HEK293 (cell line): ENCODE measurements around the gene MTCL1.

ENCODE experiments used
- CTCF ChIA-PET: fragments of 350-600 bp; formaldehyde crosslinking; extraction: SDS; loops from one replicate; lab custom pipeline; 2021; ENCODE audit warnings: antibody characterized with exemption; lab: Yijun Ruan, JAX
- POLR2A ChIA-PET: fragments of 300-600 bp; formaldehyde crosslinking; extraction: SDS; loops from one replicate; lab custom pipeline; 2020; ENCODE audit warnings: antibody characterized with exemption, inconsistent platforms; lab: Yijun Ruan, JAX
- H3K27ac ChIP-seq: fragments of 200-500 bp; sonication (Bioruptor generic); 2 replicates; pipeline ENCODE4 v1.5.1; 2014; ENCODE audit warnings: low read depth, low read length, control low read depth, inconsistent platforms; ENCODE audit errors: extremely low read depth
- H3K36me3 ChIP-seq, 2 experiments: fragments of 200-500 bp in 1 of 2; sonication (Bioruptor generic) in 1 of 2; 1 replicate in 1 of 2; 2 replicates in 1 of 2; pipeline ENCODE4 v1.5.1; 2014 to 2017; ENCODE audit warnings: inconsistent platforms in 2 of 2, low read length in 2 of 2; ENCODE audit not compliant: control insufficient read depth in 2 of 2, insufficient read depth in 1 of 2
- H3K4me1 ChIP-seq: fragments of 200-500 bp; sonication (Bioruptor generic); 2 replicates; pipeline ENCODE4 v1.5.1; 2014; ENCODE audit warnings: mild to moderate bottlenecking, low read length, inconsistent platforms; ENCODE audit not compliant: control insufficient read depth, insufficient read depth
- H3K4me3 ChIP-seq: 2 replicates; pipeline ENCODE4 v1.5.1; 2011; ENCODE audit warnings: low read depth, mild to moderate bottlenecking, control low read depth, low read length, moderate library complexity
- H3K9me3 ChIP-seq: fragments of 200-500 bp; sonication (Bioruptor generic); 2 replicates; pipeline ENCODE4 v1.5.1; 2014; ENCODE audit warnings: low read depth, low read length, inconsistent platforms; ENCODE audit not compliant: control insufficient read depth, insufficient read depth
- PRDM1 ChIP-seq: fragments of 450-650 bp; formaldehyde crosslinking; IDR thresholded peaks from 2 replicates; pipeline ENCODE4; 2016; ENCODE audit warnings: missing biosample characterization, missing genetic modification characterization
- REST ChIP-seq: fragments of 450-650 bp; formaldehyde crosslinking; IDR thresholded peaks from 2 replicates; pipeline ENCODE4 v1.5.1; 2016; ENCODE audit warnings: missing biosample characterization, missing genetic modification characterization
- ZBTB26 ChIP-seq: fragments of 450-650 bp; formaldehyde crosslinking; optimal IDR thresholded peaks from 2 replicates; pipeline ENCODE3; 2016; ENCODE audit warnings: missing biosample characterization, mild to moderate bottlenecking, missing genetic modification characterization
- ZBTB7A ChIP-seq: fragments of 450-650 bp; formaldehyde crosslinking; IDR thresholded peaks from 2 replicates; pipeline ENCODE4 v1.5.1; 2016; ENCODE audit warnings: low read depth, missing biosample characterization, missing genetic modification characterization
- ZNF146 ChIP-seq: fragments of 450-650 bp; formaldehyde crosslinking; IDR thresholded peaks from 2 replicates; pipeline ENCODE4 v1.5.1; 2016; ENCODE audit warnings: missing biosample characterization, missing genetic modification characterization
- ZNF426 ChIP-seq: fragments of 450-650 bp; formaldehyde crosslinking; IDR thresholded peaks from 2 replicates; pipeline ENCODE4 v1.5.1; 2017; ENCODE audit warnings: missing biosample characterization, missing genetic modification characterization, mild to moderate bottlenecking, inconsistent platforms, moderate library complexity
- ZNF529 ChIP-seq: fragments of 450-650 bp; formaldehyde crosslinking; IDR thresholded peaks from 2 replicates; pipeline ENCODE4 v1.5.1; 2017; ENCODE audit warnings: missing genetic modification characterization, missing biosample characterization; ENCODE audit not compliant: insufficient replicate concordance
- ZNF558 ChIP-seq: fragments of 450-650 bp; formaldehyde crosslinking; IDR thresholded peaks from 2 replicates; pipeline ENCODE4 v1.5.1; 2016; ENCODE audit warnings: missing biosample characterization, missing genetic modification characterization
- ZNF585B ChIP-seq: fragments of 450-650 bp; formaldehyde crosslinking; IDR thresholded peaks from 2 replicates; pipeline ENCODE4 v1.5.1; 2016; ENCODE audit warnings: missing biosample characterization, missing genetic modification characterization
- ZNF623 ChIP-seq: fragments of 450-650 bp; formaldehyde crosslinking; IDR thresholded peaks from 2 replicates; pipeline ENCODE4 v1.5.1; 2016; ENCODE audit warnings: missing biosample characterization, missing genetic modification characterization
- ZSCAN4 ChIP-seq: fragments of 450-650 bp; formaldehyde crosslinking; IDR thresholded peaks from 2 replicates; pipeline ENCODE4 v1.5.1; 2017; ENCODE audit warnings: missing biosample characterization, missing genetic modification characterization
- TF ChIP-seq, protein P1 (sequence below): fragments of 450-650 bp; formaldehyde crosslinking; IDR thresholded peaks from 2 replicates; pipeline ENCODE4 v1.5.1; 2016; ENCODE audit warnings: missing biosample characterization, missing genetic modification characterization, low read depth
- TF ChIP-seq, protein P2 (sequence below): fragments of 450-650 bp; formaldehyde crosslinking; IDR thresholded peaks from 2 replicates; pipeline ENCODE4 v1.5.1; 2016; ENCODE audit warnings: missing biosample characterization, missing genetic modification characterization, low read depth
- TF ChIP-seq, protein P3 (sequence below): fragments of 450-650 bp; formaldehyde crosslinking; IDR thresholded peaks from 2 replicates; pipeline ENCODE4 v1.5.1; 2016; ENCODE audit warnings: missing biosample characterization, missing genetic modification characterization
- TF ChIP-seq, protein P4 (sequence below): fragments of 450-650 bp; formaldehyde crosslinking; IDR thresholded peaks from 2 replicates; pipeline ENCODE4 v1.5.1; 2016; ENCODE audit warnings: missing biosample characterization, missing genetic modification characterization
- TF ChIP-seq, protein P5 (sequence below): fragments of 450-650 bp; formaldehyde crosslinking; IDR thresholded peaks from 2 replicates; pipeline ENCODE4; 2016; ENCODE audit warnings: missing biosample characterization, missing genetic modification characterization

Gene MTCL1

GRCh38 chr18:8688216-8688800 is 17.0 kb upstream of the MTCL1 start (continued):
- TF ChIP-seq, protein P1, sequence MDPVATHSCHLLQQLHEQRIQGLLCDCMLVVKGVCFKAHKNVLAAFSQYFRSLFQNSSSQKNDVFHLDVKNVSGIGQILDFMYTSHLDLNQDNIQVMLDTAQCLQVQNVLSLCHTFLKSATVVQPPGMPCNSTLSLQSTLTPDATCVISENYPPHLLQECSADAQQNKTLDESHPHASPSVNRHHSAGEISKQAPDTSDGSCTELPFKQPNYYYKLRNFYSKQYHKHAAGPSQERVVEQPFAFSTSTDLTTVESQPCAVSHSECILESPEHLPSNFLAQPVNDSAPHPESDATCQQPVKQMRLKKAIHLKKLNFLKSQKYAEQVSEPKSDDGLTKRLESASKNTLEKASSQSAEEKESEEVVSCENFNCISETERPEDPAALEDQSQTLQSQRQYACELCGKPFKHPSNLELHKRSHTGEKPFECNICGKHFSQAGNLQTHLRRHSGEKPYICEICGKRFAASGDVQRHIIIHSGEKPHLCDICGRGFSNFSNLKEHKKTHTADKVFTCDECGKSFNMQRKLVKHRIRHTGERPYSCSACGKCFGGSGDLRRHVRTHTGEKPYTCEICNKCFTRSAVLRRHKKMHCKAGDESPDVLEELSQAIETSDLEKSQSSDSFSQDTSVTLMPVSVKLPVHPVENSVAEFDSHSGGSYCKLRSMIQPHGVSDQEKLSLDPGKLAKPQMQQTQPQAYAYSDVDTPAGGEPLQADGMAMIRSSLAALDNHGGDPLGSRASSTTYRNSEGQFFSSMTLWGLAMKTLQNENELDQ (tag by site-specific recombination) = no peak

DNA sequence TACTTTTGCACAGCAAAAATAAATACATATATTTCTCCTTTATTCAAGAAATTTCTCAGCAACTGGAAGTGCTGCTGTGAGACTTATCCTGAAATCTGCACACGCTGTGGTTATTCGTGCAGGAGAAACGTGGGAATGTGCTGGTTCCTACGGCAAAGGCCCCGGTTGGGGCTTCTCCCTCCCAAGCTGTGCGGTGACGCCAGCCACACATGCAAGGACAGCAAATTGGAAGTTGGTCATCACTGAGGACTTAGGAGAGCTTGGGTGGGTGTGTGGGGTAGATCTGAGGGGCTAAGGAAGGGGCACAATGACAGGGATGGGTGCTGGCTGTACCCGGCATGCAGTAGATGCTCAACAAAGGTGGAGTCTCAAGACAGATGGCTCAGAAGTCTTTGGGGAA is 16.5 kb upstream of the MTCL1 start:
- Histone ChIP-seq H3K27ac (no peak overlapping the region), H3K9me3 (no peaks in the 10 kb centered on the region), H3K36me3 (no peaks in the 10 kb centered on the region), H3K4me1 (no peaks in the 10 kb centered on the region), H3K4me3 (no peak overlapping the region)
- ChIA-PET POLR2A (no interaction called here), CTCF (interaction anchor here (0.6 to 3.9 kb wide), 2 partner anchors 7 to 1648 kb away, joined by 4 to 30 read pairs; no protein-coding TSS in a partner anchor)
- TF ChIP-seq, protein P2, sequence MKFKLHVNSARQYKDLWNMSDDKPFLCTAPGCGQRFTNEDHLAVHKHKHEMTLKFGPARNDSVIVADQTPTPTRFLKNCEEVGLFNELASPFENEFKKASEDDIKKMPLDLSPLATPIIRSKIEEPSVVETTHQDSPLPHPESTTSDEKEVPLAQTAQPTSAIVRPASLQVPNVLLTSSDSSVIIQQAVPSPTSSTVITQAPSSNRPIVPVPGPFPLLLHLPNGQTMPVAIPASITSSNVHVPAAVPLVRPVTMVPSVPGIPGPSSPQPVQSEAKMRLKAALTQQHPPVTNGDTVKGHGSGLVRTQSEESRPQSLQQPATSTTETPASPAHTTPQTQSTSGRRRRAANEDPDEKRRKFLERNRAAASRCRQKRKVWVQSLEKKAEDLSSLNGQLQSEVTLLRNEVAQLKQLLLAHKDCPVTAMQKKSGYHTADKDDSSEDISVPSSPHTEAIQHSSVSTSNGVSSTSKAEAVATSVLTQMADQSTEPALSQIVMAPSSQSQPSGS (tag by site-specific recombination) = no peak
- TF ChIP-seq, protein P3, sequence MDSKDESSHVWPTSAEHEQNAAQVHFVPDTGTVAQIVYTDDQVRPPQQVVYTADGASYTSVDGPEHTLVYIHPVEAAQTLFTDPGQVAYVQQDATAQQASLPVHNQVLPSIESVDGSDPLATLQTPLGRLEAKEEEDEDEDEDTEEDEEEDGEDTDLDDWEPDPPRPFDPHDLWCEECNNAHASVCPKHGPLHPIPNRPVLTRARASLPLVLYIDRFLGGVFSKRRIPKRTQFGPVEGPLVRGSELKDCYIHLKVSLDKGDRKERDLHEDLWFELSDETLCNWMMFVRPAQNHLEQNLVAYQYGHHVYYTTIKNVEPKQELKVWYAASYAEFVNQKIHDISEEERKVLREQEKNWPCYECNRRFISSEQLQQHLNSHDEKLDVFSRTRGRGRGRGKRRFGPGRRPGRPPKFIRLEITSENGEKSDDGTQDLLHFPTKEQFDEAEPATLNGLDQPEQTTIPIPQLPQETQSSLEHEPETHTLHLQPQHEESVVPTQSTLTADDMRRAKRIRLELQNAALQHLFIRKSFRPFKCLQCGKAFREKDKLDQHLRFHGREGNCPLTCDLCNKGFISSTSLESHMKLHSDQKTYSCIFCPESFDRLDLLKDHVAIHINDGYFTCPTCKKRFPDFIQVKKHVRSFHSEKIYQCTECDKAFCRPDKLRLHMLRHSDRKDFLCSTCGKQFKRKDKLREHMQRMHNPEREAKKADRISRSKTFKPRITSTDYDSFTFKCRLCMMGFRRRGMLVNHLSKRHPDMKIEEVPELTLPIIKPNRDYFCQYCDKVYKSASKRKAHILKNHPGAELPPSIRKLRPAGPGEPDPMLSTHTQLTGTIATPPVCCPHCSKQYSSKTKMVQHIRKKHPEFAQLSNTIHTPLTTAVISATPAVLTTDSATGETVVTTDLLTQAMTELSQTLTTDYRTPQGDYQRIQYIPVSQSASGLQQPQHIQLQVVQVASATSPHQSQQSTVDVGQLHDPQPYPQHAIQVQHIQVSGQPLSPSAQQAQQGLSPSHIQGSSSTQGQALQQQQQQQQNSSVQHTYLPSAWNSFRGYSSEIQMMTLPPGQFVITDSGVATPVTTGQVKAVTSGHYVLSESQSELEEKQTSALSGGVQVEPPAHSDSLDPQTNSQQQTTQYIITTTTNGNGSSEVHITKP (tag by site-specific recombination) = no peak
- TF ChIP-seq PRDM1 (tag by site-specific recombination) = no peak
- no peak for TF ChIP-seq REST (tag by site-specific recombination)
- TF ChIP-seq ZSCAN4 = no peak
- TF ChIP-seq ZBTB7A (tag by site-specific recombination) = no peak
- TF ChIP-seq, protein P4, sequence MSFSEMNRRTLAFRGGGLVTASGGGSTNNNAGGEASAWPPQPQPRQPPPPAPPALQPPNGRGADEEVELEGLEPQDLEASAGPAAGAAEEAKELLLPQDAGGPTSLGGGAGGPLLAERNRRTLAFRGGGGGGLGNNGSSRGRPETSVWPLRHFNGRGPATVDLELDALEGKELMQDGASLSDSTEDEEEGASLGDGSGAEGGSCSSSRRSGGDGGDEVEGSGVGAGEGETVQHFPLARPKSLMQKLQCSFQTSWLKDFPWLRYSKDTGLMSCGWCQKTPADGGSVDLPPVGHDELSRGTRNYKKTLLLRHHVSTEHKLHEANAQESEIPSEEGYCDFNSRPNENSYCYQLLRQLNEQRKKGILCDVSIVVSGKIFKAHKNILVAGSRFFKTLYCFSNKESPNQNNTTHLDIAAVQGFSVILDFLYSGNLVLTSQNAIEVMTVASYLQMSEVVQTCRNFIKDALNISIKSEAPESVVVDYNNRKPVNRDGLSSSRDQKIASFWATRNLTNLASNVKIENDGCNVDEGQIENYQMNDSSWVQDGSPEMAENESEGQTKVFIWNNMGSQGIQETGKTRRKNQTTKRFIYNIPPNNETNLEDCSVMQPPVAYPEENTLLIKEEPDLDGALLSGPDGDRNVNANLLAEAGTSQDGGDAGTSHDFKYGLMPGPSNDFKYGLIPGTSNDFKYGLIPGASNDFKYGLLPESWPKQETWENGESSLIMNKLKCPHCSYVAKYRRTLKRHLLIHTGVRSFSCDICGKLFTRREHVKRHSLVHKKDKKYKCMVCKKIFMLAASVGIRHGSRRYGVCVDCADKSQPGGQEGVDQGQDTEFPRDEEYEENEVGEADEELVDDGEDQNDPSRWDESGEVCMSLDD (tag by site-specific recombination) = no peak
- no peak for TF ChIP-seq ZNF426 (tag by site-specific recombination)
- TF ChIP-seq, protein P5, sequence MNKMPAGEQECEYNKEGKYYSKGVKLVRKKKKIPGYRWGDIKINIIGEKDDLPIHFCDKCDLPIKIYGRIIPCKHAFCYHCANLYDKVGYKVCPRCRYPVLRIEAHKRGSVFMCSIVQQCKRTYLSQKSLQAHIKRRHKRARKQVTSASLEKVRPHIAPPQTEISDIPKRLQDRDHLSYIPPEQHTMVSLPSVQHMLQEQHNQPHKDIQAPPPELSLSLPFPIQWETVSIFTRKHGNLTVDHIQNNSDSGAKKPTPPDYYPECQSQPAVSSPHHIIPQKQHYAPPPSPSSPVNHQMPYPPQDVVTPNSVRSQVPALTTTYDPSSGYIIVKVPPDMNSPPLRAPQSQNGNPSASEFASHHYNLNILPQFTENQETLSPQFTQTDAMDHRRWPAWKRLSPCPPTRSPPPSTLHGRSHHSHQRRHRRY (tag by site-specific recombination) = no peak
- no peak for TF ChIP-seq ZNF529 (tag by site-specific recombination)
- TF ChIP-seq ZBTB26 (tag by site-specific recombination) = no peak
- TF ChIP-seq ZNF146 (tag by site-specific recombination) = no peak
- no peak for TF ChIP-seq ZNF585B
- no peak for TF ChIP-seq ZNF623 (tag by site-specific recombination)
- no peak for TF ChIP-seq ZNF558 (tag by site-specific recombination)
